H1 (cell line): ENCODE results near the gene CRKL.

Source experiments
- CTCF ChIP-seq, 3 experiments: IDR thresholded peaks; 1 replicate in 2 of 3; 2 replicates in 1 of 3; pipeline versions ENCODE4 v1.5.1 to v1.6.1; 2011; ENCODE audit warnings: low read length in 3 of 3, mild to moderate bottlenecking in 3 of 3, inconsistent platforms in 2 of 3, low read depth in 1 of 3, moderate library complexity in 1 of 3; ENCODE audit not compliant: insufficient read depth in 1 of 3; ENCODE audit errors: control extremely low read depth in 1 of 3
- JUND ChIP-seq: IDR thresholded peaks from 2 replicates; pipeline ENCODE4 v1.6.1; 2011; ENCODE audit warnings: mild to moderate bottlenecking, improper control_type of control experiment, low read length
- POLR2A ChIP-seq, 2 experiments: IDR thresholded peaks; 1 replicate in 1 of 2; 2 replicates in 1 of 2; pipeline ENCODE4 v1.6.1; 2011; ENCODE audit warnings: low read depth in 2 of 2, low read length in 2 of 2, mild to moderate bottlenecking in 2 of 2; ENCODE audit errors: control extremely low read depth in 1 of 2
- POLR2AphosphoS5 ChIP-seq: IDR thresholded peaks from 2 replicates; pipeline ENCODE4 v1.6.1; 2011; ENCODE audit warnings: low read depth, low read length
- SP2 ChIP-seq: IDR thresholded peaks from 2 replicates; pipeline ENCODE4 v1.6.1; 2012; ENCODE audit warnings: mild to moderate bottlenecking, low read length, inconsistent platforms
- SP4 ChIP-seq: IDR thresholded peaks from 2 replicates; pipeline ENCODE4 v1.6.1; 2012; ENCODE audit warnings: low read length, inconsistent platforms
- USF2 ChIP-seq: IDR thresholded peaks from 2 replicates; pipeline ENCODE4 v1.6.1; 2011; ENCODE audit warnings: low read length, improper control_type of control experiment

GRCh38 chr22:20982563-20982882 lies 65.3 kb downstream of the CRKL start:
- TF ChIP-seq POLR2A (IDR thresholded peaks at IDR 0.05; ENCODE audit: control extremely low read depth in 1 of 2, low read depth in 2 of 2, low read length in 2 of 2) (no peak), CTCF (IDR thresholded peaks at IDR 0.05; ENCODE audit: control extremely low read depth in 1 of 3, insufficient read depth in 1 of 3, low read depth in 1 of 3, low read length in 3 of 3) (no peak), USF2 (no peak), POLR2AphosphoS5 (no peak), SP4 (no peak), JUND (no peak), SP2 (no peak)
